ENCODE data around the gene CHST8.
A peak's percentile ranks its signal among the peaks of the same experiment; 100 is the strongest.

The CHST8 gene

GRCh38 chr19:33622505-33622808 is 704 bp downstream of the CHST8 start:
- H3K9me3 ChIP-seq (replicated peaks in 1 of 11): peaks cover 0 to 26% (median 19%) of the 10 kb centered on the region in 11 experiments; a peak in 12 of 22 replicates
- H3K4me1 ChIP-seq: peaks cover 20 to 44% (median 32%) of the 10 kb centered on the region in 10 experiments
- no peaks in the 10 kb centered on the region for H3K36me3 ChIP-seq
- H3K9ac ChIP-seq: peak overlapping the region in 1 of 11 experiments; percentile 32; a peak in 3 of 22 replicates
- no peak for TF ChIP-seq Cebpa-rat (IDR thresholded peaks at IDR 0.05)
- peaks cover 0 to 32% (median 24%) of the 10 kb centered on the region in 11 experiments; a peak in 15 of 22 replicates for H4K20me1 ChIP-seq
- H3K27me3 ChIP-seq: peaks cover 61 to 80% (median 77%) of the 10 kb centered on the region in 11 experiments
- peak overlapping the region; percentile 82 to 92 (median 87) for H3K4me2 ChIP-seq
- peak overlapping the region; percentile 54 to 71 (median 60) for H3K4me3 ChIP-seq
- H3K27ac ChIP-seq: no peak overlapping the region

DNA sequence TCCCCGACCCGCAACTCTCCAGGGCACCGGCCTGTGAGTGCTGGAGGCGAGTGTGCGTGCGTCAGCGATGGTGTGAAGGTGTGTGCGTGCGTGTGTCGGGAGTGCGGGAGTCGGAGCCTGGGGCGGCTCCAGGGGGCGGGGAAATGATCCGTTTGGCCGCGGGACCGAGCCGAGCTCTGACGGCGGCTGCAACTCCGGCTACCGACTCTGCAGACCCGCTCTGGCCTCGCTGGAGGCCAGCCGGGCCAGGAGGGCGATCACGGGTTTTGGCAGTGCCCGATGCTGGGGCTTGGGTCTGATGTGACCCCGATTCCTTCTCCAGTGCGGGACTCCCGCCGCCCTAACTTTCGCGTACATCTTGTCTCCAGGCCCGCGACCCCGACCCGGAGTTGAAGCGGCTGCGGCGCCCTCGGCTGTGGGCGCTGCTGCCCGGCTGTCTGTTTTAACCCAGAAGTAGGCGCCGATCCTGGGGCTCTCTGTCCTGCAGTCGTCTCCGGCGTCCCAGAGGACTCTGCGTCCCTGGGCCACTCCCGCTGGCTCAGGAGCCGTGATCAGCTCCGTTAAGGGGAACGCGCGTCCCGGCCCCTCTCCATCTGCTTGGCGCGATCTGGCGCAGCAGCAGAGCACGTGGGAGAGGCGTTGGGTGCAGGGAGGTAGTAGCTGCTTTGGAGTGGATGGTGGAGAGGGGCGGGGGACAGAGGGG is 1.2 kb downstream of the CHST8 start:
- Histone ChIP-seq H3K27ac (no peak overlapping the region), H3K27me3 (peaks cover 61 to 80% (median 77%) of the 10 kb centered on the region in 11 experiments), H3K4me1 (peaks cover 20 to 44% (median 32%) of the 10 kb centered on the region in 10 experiments), H3K9ac (no peak overlapping the region), H3K4me3 (peak overlapping the region; percentile 54 to 71 (median 60)), H4K20me1 (peaks cover 0 to 32% (median 24%) of the 10 kb centered on the region in 11 experiments; a peak in 15 of 22 replicates), H3K36me3 (no peaks in the 10 kb centered on the region), H3K9me3 (replicated peaks in 1 of 11) (peaks cover 0 to 26% (median 19%) of the 10 kb centered on the region in 11 experiments; a peak in 12 of 22 replicates), H3K4me2 (peak overlapping the region; percentile 82 to 92 (median 87))
- TF ChIP-seq Cebpa-rat (IDR thresholded peaks at IDR 0.05): no peak

- Histone ChIP-seq H3K4me1 (peaks cover 10 to 35% (median 25%) of the 10 kb centered on the region in 10 experiments), H3K27ac (no peak overlapping the region), H3K9me3 (replicated peaks in 1 of 11) (peaks cover 0 to 26% (median 19%) of the 10 kb centered on the region in 11 experiments; a peak in 12 of 22 replicates), H3K4me2 (peak overlapping the region in 9 of 11 experiments; percentile 15 to 61 (median 44); a peak in 16 of 22 replicates), H3K36me3 (no peaks in the 10 kb centered on the region), H4K20me1 (peaks cover 0 to 40% (median 24%) of the 10 kb centered on the region in 11 experiments; a peak in 15 of 22 replicates), H3K9ac (no peak overlapping the region), H3K27me3 (peaks cover 58 to 72% (median 69%) of the 10 kb centered on the region in 11 experiments), H3K4me3 (no peak overlapping the region)
- no peak for TF ChIP-seq Cebpa-rat (IDR thresholded peaks at IDR 0.05)
Measured at GRCh38 chr19:33624586-33624985, 2.8 kb downstream of the CHST8 start.

DNA sequence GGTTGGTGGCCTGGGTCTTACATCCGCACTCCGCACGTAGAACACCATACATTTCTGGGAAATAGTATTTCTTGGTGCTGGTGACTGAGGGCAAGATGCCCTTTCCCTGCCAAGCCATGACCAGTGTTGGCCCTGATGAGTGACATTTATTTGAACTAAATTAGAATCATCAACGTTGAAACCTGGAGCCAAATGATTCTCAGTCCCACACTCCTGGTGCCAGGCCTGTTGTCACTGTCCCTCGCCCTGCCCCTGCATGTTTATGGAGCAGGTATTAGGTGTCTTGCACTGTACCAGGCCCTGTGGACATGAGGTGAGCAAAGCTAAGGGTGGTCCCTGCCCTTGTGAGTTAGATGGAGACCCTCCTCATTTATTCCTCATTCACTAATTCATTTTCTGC is 5.8 kb downstream of the CHST8 start:
- H3K36me3 ChIP-seq: no peaks in the 10 kb centered on the region
- no peak overlapping the region for H3K27ac ChIP-seq
- no peak overlapping the region for H3K4me2 ChIP-seq
- H3K4me1 ChIP-seq: peaks cover 3 to 22% (median 18%) of the 10 kb centered on the region in 10 experiments; a peak in 16 of 20 replicates
- no peak for TF ChIP-seq Cebpa-rat (IDR thresholded peaks at IDR 0.05)
- H3K9ac ChIP-seq: no peak overlapping the region
- peaks cover 29 to 42% (median 39%) of the 10 kb centered on the region in 11 experiments for H3K27me3 ChIP-seq
- peaks cover 0 to 42% (median 18%) of the 10 kb centered on the region in 11 experiments; a peak in 15 of 22 replicates for H4K20me1 ChIP-seq
- no peak overlapping the region for H3K4me3 ChIP-seq
- peaks cover 0 to 7% (median 5%) of the 10 kb centered on the region in 11 experiments; a peak in 11 of 22 replicates for H3K9me3 ChIP-seq (replicated peaks in 1 of 11)

DNA sequence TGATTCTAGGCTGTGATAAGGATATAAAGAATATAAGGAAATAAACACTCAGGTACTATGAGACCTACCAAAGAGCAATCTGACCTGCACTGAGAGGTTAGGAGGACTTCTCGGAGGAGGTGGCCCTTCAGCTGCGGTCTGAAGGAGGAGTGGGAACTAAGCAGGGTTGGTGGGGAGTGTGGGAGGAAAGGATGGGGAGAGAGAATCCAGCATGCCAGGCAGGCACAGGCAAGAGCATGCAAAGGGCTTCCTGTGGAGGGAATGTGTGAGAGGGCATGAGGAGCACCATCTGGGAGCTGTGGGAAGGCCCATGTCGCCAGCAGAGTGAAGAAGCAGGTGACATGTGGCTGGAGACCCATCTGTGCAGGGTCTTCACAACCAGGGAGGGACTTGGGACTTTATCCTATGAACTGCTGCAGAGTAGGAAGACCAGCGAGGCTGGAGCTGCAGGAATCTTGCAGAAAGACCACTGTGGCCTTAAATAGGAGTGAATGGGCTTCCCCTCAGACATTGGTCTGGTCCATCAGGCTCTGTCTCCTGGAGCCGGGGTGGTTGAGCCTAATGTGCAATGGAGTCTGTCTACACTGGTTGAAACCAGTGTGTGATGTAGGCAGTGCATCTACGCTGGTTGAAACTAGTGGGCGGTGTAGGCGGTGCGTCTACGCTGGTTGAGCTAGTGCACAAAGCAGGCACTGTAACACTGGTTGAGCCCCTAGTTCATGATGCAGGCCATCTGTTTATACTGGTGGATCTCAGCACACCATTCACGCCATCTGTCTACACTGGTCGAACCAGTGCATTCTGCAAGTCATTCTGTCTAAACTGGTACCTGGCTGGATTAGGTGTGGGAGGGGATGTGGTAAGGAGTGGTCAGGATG is 6.4 kb downstream of the CHST8 start:
- H3K27ac ChIP-seq: no peak overlapping the region
- peaks cover 22 to 35% (median 33%) of the 10 kb centered on the region in 11 experiments for H3K27me3 ChIP-seq
- H3K36me3 ChIP-seq: no peaks in the 10 kb centered on the region
- H3K9ac ChIP-seq: no peak overlapping the region
- H3K4me2 ChIP-seq: no peak overlapping the region
- TF ChIP-seq Cebpa-rat (IDR thresholded peaks at IDR 0.05): no peak
- H3K4me3 ChIP-seq: no peak overlapping the region
- H4K20me1 ChIP-seq: peaks cover 0 to 36% (median 12%) of the 10 kb centered on the region in 11 experiments; a peak in 14 of 22 replicates
- H3K4me1 ChIP-seq: peaks cover 0 to 15% (median 12%) of the 10 kb centered on the region in 10 experiments; a peak in 16 of 20 replicates
- H3K9me3 ChIP-seq (replicated peaks in 1 of 11): peaks cover 0 to 1% (median 0%) of the 10 kb centered on the region in 11 experiments; a peak in 2 of 22 replicates

GRCh38 chr19:33628921-33629825 is 7.4 kb downstream of the CHST8 start:
- Histone ChIP-seq H3K4me1 (peaks cover 0 to 12% (median 10%) of the 10 kb centered on the region in 10 experiments; a peak in 14 of 20 replicates), H3K4me3 (no peak overlapping the region), H3K27ac (no peak overlapping the region), H3K9me3 (replicated peaks in 1 of 11) (no peaks in the 10 kb centered on the region), H4K20me1 (peaks cover 0 to 30% (median 4%) of the 10 kb centered on the region in 11 experiments; a peak in 5 of 22 replicates), H3K9ac (no peak overlapping the region), H3K36me3 (no peaks in the 10 kb centered on the region), H3K4me2 (no peak overlapping the region), H3K27me3 (peaks cover 12 to 26% (median 23%) of the 10 kb centered on the region in 11 experiments)
- no peak for TF ChIP-seq Cebpa-rat (IDR thresholded peaks at IDR 0.05)

GRCh38 chr19:33629826-33630375 is 8.1 kb downstream of the CHST8 start:
- Histone ChIP-seq H4K20me1 (peaks cover 0 to 26% (median 0%) of the 10 kb centered on the region in 11 experiments; a peak in 3 of 22 replicates), H3K36me3 (no peaks in the 10 kb centered on the region), H3K4me2 (no peak overlapping the region), H3K4me3 (no peak overlapping the region), H3K27ac (no peak overlapping the region), H3K4me1 (peaks cover 0 to 5% (median 3%) of the 10 kb centered on the region in 10 experiments; a peak in 11 of 20 replicates), H3K27me3 (peaks cover 5 to 18% (median 16%) of the 10 kb centered on the region in 11 experiments; a peak in 21 of 22 replicates), H3K9me3 (replicated peaks in 1 of 11) (no peaks in the 10 kb centered on the region), H3K9ac (no peak overlapping the region)
- no peak for TF ChIP-seq Cebpa-rat (IDR thresholded peaks at IDR 0.05)

Measured in BLaER1 treated with 17β-estradiol and CSF1 and Interleukin-3, amounts not matched to agents 10 nM and 100 nM (cell line).